Ecto neural progenitor cell (in vitro differentiated cells): ENCODE results near the gene PDE1A.
"Not testable (repeated sequence)": the region's sequence is repeated elsewhere in the genome, so short reads cannot be mapped to it uniquely, and the experiment has no call there.

ENCODE experiments used
- DNase-seq: peaks from one replicate; pipeline ENCODE4 v3.0.0-alpha.2; 2018; ENCODE audit warnings: low spot score

Gene PDE1A

GRCh38 chr2:182358601-182359000 lies 68.2 kb downstream of the PDE1A start:
- no peak for DNase-seq

GRCh38 chr2:182355815-182356214 lies 71.0 kb downstream of the PDE1A start:
- DNase-seq: no peak

DNA sequence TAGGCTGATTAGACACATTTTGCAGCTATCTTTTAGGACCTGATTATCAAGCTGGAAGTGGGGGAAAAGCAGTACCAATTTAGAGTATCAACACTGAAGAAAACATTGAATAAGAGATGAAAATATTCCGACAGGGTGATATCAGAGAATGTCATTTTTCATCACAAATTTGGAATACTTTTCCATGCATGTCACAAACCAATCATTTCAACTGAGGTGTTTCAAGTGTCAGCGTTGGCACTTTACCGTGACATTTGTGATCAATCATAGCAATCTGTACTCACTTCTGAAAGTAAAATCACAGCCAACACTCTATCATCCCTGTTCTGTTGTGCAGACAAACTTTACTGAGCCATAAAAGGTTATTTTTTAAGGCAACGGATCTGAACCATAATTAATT lies 75.4 kb downstream of the PDE1A start:
- DNase-seq: no peak

GRCh38 chr2:182349268-182349667 lies 77.6 kb downstream of the PDE1A start:
- no peak for DNase-seq

DNA sequence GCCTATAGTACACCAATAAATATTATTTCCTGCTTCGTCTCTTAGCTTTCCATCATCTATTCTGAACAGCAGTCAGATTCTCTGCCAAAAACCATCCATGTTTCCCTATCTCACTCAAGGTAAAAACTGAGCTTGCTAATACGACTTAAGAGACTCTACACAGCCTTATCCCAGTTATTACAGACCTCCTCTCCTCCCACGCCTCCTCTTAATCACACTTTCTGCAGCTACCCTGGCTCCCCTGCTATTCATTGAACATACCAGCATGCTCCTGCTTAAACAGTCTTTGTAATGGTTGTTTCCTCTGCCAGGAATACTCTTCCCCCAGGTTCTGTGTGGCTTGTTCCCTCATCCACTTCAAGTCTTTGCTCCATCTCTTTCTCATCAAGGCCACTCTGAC lies 81.5 kb downstream of the PDE1A start:
- DNase-seq: no peak

- no peak for DNase-seq
Observed at GRCh38 chr2:182330451-182331305, 96.2 kb downstream of the PDE1A start.

GRCh38 chr2:182324665-182325064 lies 102.2 kb downstream of the PDE1A start:
- no peak for DNase-seq

DNA sequence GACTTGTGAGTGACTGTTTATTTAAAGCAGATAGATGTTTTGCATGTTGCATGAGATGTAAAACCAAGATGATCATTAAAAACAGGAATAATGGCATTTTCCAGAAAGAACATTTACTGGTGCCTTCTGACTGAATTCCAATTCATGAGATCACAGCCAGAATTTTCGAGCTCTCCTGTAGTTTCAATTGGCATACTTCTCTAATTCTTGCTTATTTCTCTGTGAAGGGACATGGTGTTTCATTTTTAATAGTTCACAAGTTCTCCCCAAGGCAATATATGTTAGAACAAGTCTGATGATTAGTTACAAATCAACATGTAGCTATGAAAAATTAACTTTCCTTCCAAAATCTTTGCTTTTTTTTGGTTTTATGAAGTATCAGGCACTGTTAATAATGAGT lies 105.7 kb downstream of the PDE1A start:
- no peak for DNase-seq

DNA sequence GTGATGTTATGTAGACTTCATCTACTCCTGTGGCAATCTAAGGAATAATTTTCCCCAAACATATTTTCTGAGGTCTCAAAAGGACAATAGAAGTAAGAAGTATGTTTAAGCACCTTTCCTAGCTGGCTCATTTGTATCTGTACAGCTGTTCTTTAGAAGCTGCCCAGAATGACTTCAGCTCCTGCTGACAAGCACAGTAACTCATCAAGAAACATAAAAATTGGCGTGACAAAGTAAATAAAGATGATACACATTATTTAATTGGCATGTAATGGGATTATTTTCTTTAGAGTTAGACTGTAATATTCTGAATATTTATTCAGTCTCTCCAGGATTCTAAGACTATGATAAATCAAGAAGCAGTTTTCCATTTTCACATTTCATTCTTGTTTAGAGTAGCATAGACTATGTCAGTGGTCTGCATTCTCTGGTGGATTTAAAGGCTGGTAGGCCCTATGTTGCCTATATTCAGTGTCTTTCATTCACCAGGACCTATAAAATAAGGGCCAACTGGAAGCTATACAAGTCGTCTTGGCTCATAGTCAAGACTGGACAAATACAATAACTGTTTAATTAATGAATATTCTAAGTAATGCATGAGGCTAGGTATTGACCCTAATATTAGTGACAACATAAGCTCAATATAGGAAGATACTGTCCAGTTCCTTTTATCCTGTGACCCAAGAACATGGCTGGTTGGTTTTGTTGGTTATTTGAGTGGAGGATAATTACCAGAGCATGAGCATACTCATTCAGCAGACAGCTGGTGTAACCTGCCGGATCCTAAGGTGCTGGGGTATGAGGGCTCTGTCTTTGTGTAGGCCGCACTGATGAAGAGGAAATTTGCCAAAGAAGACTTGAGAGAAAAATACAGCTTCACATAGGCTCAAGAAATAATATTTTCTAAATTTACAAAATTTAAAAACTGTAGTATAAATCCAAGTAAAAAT lies 107.0 kb downstream of the PDE1A start:
- DNase-seq: no peak

GRCh38 chr2:182318466-182319220 lies 108.2 kb downstream of the PDE1A start:
- no peak for DNase-seq

- no peak for DNase-seq
Observed at GRCh38 chr2:182316950-182317349, 109.9 kb downstream of the PDE1A start.

- DNase-seq: no peak
Observed at GRCh38 chr2:182302972-182303371, 123.9 kb downstream of the PDE1A start.

- no peak for DNase-seq
Observed at GRCh38 chr2:182302174-182302573, 124.7 kb downstream of the PDE1A start.

DNA sequence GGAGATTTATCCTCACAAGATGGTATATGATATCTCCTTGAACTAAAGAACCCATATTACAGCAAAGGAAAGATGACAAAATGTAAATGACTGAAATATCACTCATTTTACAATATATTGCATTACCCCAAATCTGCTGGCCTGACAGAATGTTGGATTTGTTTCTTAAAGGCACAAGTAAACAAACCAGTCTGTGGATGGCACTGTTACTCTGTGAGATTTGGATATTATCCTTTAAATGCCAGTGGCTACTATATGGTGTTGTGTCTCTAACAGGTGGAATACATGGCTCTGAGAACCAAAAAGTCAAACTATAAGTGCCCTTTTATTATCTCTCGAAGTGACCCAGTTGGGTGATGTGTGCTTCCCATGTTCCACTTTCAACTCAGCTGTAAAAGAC lies 125.7 kb downstream of the PDE1A start:
- DNase-seq: no peak

DNA sequence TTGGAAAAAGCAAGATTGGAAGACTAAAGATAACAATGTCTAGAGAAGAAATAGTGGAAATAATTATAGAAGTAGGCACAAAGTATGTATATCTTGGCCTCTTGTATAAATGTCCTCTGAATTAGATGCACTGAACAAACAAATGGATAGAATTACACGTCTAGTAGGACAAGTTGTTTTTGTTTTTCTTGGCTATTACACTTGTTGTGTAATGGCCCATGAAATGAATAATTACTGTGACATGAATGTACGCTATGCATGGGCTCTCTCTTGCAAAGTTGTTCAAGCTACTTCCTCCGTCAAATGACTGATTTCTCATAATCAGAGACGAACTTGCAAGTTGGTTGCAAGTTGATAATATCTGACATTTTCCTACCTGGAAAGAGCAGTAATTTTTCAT lies 126.2 kb downstream of the PDE1A start:
- DNase-seq: no peak

- no peak for DNase-seq
Observed at GRCh38 chr2:182299632-182300031, 127.2 kb downstream of the PDE1A start.

GRCh38 chr2:182298456-182298855 lies 128.4 kb downstream of the PDE1A start:
- DNase-seq: no peak

GRCh38 chr2:182291296-182291695 lies 135.5 kb downstream of the PDE1A start:
- no peak for DNase-seq

DNA sequence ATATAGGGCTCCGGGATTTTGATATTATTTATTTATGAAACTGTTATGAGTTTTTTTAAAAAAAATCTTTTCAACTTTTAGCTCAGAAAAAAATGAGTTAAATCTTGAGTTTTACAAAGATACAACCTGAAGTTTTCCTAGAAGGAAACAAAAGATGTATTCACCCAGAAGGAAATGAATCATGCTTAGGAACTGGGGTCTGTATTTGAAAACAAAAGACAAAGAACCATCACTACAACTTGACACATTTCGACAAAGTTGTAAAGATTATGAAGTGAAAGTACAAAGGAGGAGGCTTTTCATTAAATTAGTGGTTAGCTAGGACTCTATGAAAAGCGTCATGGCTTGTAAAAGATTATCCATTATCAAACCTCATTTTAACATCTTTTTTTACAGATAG lies 143.3 kb downstream of the PDE1A start:
- DNase-seq: no peak

- DNase-seq: no peak
Observed at GRCh38 chr2:182281276-182281675, 145.6 kb downstream of the PDE1A start.

DNA sequence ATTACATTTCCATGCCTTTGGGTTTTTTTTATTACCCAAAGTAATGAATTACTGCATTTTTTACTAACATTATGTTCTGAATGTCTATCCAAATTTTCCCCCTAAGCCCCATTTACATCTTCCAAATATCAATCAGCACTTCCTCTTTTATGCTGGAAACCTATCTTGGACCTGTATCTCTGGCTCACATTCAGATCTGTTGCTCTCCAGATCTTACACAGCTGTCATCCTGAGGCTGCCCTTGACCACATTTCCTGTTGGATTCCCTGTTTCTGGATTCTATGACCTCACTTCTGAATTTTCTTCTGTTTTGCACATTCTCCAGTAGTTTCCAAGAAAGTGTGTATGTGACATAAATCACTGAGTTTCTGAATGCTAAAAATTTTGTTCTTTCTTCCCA lies 146.7 kb downstream of the PDE1A start:
- DNase-seq: no peak

GRCh38 chr2:182276662-182277061 lies 150.2 kb downstream of the PDE1A start:
- not testable (repeated sequence) for DNase-seq
